Measurements from ENCODE around the gene CYCS.

DNA sequence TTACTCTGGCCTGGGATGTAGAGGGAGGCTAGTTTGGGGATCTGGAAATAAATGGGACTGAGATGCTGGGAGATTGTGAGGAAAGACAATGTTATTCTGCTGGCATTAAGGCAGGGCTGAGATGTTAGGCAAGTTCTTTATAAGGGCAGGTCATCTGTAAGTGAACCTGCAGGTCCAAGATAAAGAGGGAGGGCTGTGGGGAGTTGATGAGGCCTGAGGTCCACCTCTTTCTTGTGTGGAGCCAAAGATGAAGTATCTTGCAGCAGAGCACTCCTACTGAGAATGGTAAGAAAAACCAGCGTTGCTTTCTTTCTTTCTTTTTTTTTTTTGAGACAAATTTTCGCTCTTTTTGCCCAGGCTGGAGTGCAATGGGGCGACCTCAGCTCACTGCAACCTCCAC is 19.1 kb downstream of the CYCS start:
- TF ChIP-seq TAF1 (IDR thresholded peaks at IDR 0.05; ENCODE audit: borderline replicate concordance, insufficient read depth, low read length) (no peak), POLR2AphosphoS5 (IDR thresholded peaks at IDR 0.05; ENCODE audit: low read depth, low read length) (no peak), SIN3A (IDR thresholded peaks at IDR 0.05; ENCODE audit: borderline replicate concordance, insufficient read depth, low read length) (no peak), FOXP2 (optimal IDR thresholded peaks at IDR 0.05; ENCODE audit: borderline replicate concordance, extremely low read depth, extremely low read length, insufficient read depth) (no peak)
- TF ChIP-seq, protein P1, sequence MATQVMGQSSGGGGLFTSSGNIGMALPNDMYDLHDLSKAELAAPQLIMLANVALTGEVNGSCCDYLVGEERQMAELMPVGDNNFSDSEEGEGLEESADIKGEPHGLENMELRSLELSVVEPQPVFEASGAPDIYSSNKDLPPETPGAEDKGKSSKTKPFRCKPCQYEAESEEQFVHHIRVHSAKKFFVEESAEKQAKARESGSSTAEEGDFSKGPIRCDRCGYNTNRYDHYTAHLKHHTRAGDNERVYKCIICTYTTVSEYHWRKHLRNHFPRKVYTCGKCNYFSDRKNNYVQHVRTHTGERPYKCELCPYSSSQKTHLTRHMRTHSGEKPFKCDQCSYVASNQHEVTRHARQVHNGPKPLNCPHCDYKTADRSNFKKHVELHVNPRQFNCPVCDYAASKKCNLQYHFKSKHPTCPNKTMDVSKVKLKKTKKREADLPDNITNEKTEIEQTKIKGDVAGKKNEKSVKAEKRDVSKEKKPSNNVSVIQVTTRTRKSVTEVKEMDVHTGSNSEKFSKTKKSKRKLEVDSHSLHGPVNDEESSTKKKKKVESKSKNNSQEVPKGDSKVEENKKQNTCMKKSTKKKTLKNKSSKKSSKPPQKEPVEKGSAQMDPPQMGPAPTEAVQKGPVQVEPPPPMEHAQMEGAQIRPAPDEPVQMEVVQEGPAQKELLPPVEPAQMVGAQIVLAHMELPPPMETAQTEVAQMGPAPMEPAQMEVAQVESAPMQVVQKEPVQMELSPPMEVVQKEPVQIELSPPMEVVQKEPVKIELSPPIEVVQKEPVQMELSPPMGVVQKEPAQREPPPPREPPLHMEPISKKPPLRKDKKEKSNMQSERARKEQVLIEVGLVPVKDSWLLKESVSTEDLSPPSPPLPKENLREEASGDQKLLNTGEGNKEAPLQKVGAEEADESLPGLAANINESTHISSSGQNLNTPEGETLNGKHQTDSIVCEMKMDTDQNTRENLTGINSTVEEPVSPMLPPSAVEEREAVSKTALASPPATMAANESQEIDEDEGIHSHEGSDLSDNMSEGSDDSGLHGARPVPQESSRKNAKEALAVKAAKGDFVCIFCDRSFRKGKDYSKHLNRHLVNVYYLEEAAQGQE (IDR thresholded peaks at IDR 0.05; ENCODE audit: insufficient read depth in 1 of 2, low read depth in 2 of 2, low read length in 2 of 2) = no peak

Data from PFSK-1 (cell line).